Hematopoietic multipotent progenitor cell treated with erythropoietin and hydrocortisone succinate and interleukin-3 and kit ligand, for 15 days (in vitro differentiated cells): ENCODE results near the gene RYR2.
"Not testable (repeated sequence)": the region's sequence is repeated elsewhere in the genome, so short reads cannot be mapped to it uniquely, and the experiment has no call there.

Experiments
- DNase-seq: peaks from one replicate; pipeline ENCODE4 v3.0.0-alpha.2; 2015; ENCODE audit warnings: low spot score

Gene RYR2

GRCh38 chr1:237084341-237085077, 42.5 kb downstream of the RYR2 start:
- no peak for DNase-seq

- no peak for DNase-seq
These were observed 49.7 kb downstream of the RYR2 start for GRCh38 chr1:237091691-237092090.

GRCh38 chr1:237093691-237094090, 51.7 kb downstream of the RYR2 start:
- DNase-seq: no peak

- no peak for DNase-seq
These were observed 56.6 kb downstream of the RYR2 start for GRCh38 chr1:237098541-237098940.

GRCh38 chr1:237103021-237103420, 61.0 kb downstream of the RYR2 start:
- no peak for DNase-seq

- no peak for DNase-seq
These were observed 62.1 kb downstream of the RYR2 start for GRCh38 chr1:237104096-237104495.

GRCh38 chr1:237105826-237106225, 63.8 kb downstream of the RYR2 start:
- DNase-seq: no peak

GRCh38 chr1:237108297-237109040, 66.5 kb downstream of the RYR2 start:
- no peak for DNase-seq

- no peak for DNase-seq
These were observed 69.8 kb downstream of the RYR2 start for GRCh38 chr1:237111807-237112206.

- DNase-seq: no peak
These were observed 70.7 kb downstream of the RYR2 start for GRCh38 chr1:237112663-237113062.

GRCh38 chr1:237115035-237115434, 73.1 kb downstream of the RYR2 start:
- no peak for DNase-seq

- no peak for DNase-seq
These were observed 77.1 kb downstream of the RYR2 start for GRCh38 chr1:237119091-237119490.

- no peak for DNase-seq
These were observed 78.7 kb downstream of the RYR2 start for GRCh38 chr1:237120683-237121082.

GRCh38 chr1:237124856-237125462, 83.0 kb downstream of the RYR2 start:
- peak; percentile 11 for DNase-seq

- no peak for DNase-seq
These were observed 84.2 kb downstream of the RYR2 start for GRCh38 chr1:237126180-237126579.

- not testable (repeated sequence) for DNase-seq
These were observed 85.3 kb downstream of the RYR2 start for GRCh38 chr1:237127301-237127700.

GRCh38 chr1:237133921-237134320, 91.9 kb downstream of the RYR2 start:
- DNase-seq: no peak

GRCh38 chr1:237134929-237135328, 92.9 kb downstream of the RYR2 start:
- no peak for DNase-seq

GRCh38 chr1:237138551-237138950, 96.6 kb downstream of the RYR2 start:
- DNase-seq: no peak

- no peak for DNase-seq
These were observed 97.7 kb downstream of the RYR2 start for GRCh38 chr1:237139732-237140131.

GRCh38 chr1:237140986-237141385, 99.0 kb downstream of the RYR2 start:
- DNase-seq: no peak

GRCh38 chr1:237141502-237141901, 99.5 kb downstream of the RYR2 start:
- DNase-seq: no peak
